Activated CD4-positive, alpha-beta T cell treated with anti-CD3 and anti-CD28 coated beads for 48 hours (primary cell): ENCODE data around the gene SLC22A31.
"Not testable (repeated sequence)": the region's sequence is repeated elsewhere in the genome, so short reads cannot be mapped to it uniquely, and the experiment has no call there.

Source experiments
- DNase-seq: peaks from one replicate; pipeline ENCODE4 v3.0.0-alpha.2; 2020

SLC22A31 gene

GRCh38 chr16:89200124-89200849 lies at the start of gene SLC22A31:
SLC22A31 (minus strand) TSS chr16:89200537; CDS start chr16:89200501, 36 bp downstream.
- DNase-seq: no peak

- no peak for DNase-seq
These were observed 48.1 kb upstream of the SLC22A31 start for GRCh38 chr16:89248196-89248982.

GRCh38 chr16:89247734-89248075 lies 47.4 kb upstream of the SLC22A31 start:
- DNase-seq: not testable (repeated sequence)

- peak; percentile 96 for DNase-seq
These were observed 46.8 kb upstream of the SLC22A31 start for GRCh38 chr16:89246903-89247733.

GRCh38 chr16:89246383-89246902 lies 46.1 kb upstream of the SLC22A31 start:
- DNase-seq: no peak

- no peak for DNase-seq
These were observed 44.4 kb upstream of the SLC22A31 start for GRCh38 chr16:89244754-89245153.

- not testable (repeated sequence) for DNase-seq
These were observed 43.9 kb upstream of the SLC22A31 start for GRCh38 chr16:89244264-89244663.

- DNase-seq: no peak
These were observed 43.3 kb upstream of the SLC22A31 start for GRCh38 chr16:89243664-89244063.

- DNase-seq: no peak
These were observed 42.5 kb upstream of the SLC22A31 start for GRCh38 chr16:89242795-89243200.

- peak; percentile 80 for DNase-seq
These were observed 41.1 kb upstream of the SLC22A31 start for GRCh38 chr16:89241187-89242007.

GRCh38 chr16:89237733-89238132 lies 37.4 kb upstream of the SLC22A31 start:
- DNase-seq: no peak

- no peak for DNase-seq
These were observed 33.5 kb upstream of the SLC22A31 start for GRCh38 chr16:89233678-89234490.

GRCh38 chr16:89232107-89232506 lies 31.8 kb upstream of the SLC22A31 start:
- no peak for DNase-seq

- no peak for DNase-seq
These were observed 29.9 kb upstream of the SLC22A31 start for GRCh38 chr16:89230255-89230654.

- DNase-seq: no peak
These were observed 24.3 kb upstream of the SLC22A31 start for GRCh38 chr16:89224665-89225064.

- no peak for DNase-seq
These were observed 22.6 kb upstream of the SLC22A31 start for GRCh38 chr16:89222931-89223330.

- DNase-seq: no peak
These were observed 21.3 kb upstream of the SLC22A31 start for GRCh38 chr16:89221604-89222003.

GRCh38 chr16:89219365-89219764 lies 19.0 kb upstream of the SLC22A31 start:
- no peak for DNase-seq

- DNase-seq: peak; percentile 84
These were observed 17.3 kb upstream of the SLC22A31 start, which contains the start of gene ZNF778 for GRCh38 chr16:89217388-89218191. ZNF778 (plus strand) TSS chr16:89217703; CDS start chr16:89221128, 3,425 bp downstream.

- no peak for DNase-seq
These were observed 16.7 kb upstream of the SLC22A31 start for GRCh38 chr16:89217138-89217387.
